Small intestine (tissue), 7 donors: ENCODE data around the gene SLC25A48. TPM values are rescaled to one million over a fixed set of nuclear protein-coding genes. Genes with fewer than 3 reads are reported as not detected.

Experiments
- DNase-seq, 2 donors: peaks; one replicate each; pipeline versions ENCODE4 v3.0.0 to v3.0.0-alpha.2; 2013
- FAIRE-seq: peaks from 2 replicates; lab custom pipeline; 2012; peaks lifted over from hg19 to GRCh38; lab: Jason Lieb, UNC
- H3K27ac ChIP-seq, 3 donors: one replicate each; pipeline ENCODE4 v1.5.1; 2013; ENCODE audit warnings: low read length in 2 of 3, mild to moderate bottlenecking in 2 of 3, control low read depth in 1 of 3, inconsistent platforms in 1 of 3, low read depth in 1 of 3, moderate library complexity in 1 of 3
- H3K27me3 ChIP-seq, 3 donors: one replicate each; pipeline ENCODE4 v1.6.1; 2013; ENCODE audit warnings: low read length in 3 of 3, inconsistent platforms in 1 of 3; ENCODE audit not compliant: control insufficient read depth in 3 of 3, insufficient read depth in 3 of 3
- H3K36me3 ChIP-seq, 3 donors: one replicate each; pipeline ENCODE4 v1.6.1; 2013; ENCODE audit warnings: low read length in 3 of 3, inconsistent platforms in 1 of 3, low read depth in 1 of 3, mild to moderate bottlenecking in 1 of 3, moderate library complexity in 1 of 3; ENCODE audit not compliant: control insufficient read depth in 3 of 3, insufficient read depth in 2 of 3
- H3K4me1 ChIP-seq, 3 donors: one replicate each; pipeline ENCODE4 v1.6.1; 2013; ENCODE audit warnings: low read length in 2 of 3, inconsistent platforms in 1 of 3, low read depth in 1 of 3, mild to moderate bottlenecking in 1 of 3, moderate library complexity in 1 of 3; ENCODE audit not compliant: control insufficient read depth in 3 of 3, insufficient read depth in 2 of 3
- H3K4me3 ChIP-seq, 3 donors: one replicate each; pipeline ENCODE4 v1.5.1; 2013; ENCODE audit warnings: low read length in 3 of 3, control low read depth in 1 of 3, inconsistent platforms in 1 of 3, low read depth in 1 of 3, mild to moderate bottlenecking in 1 of 3, moderate library complexity in 1 of 3
- H3K9me3 ChIP-seq, 2 donors: one replicate each; pipeline ENCODE4 v1.6.1; 2013; ENCODE audit warnings: low read depth in 1 of 2, low read length in 1 of 2; ENCODE audit not compliant: control insufficient read depth in 2 of 2, insufficient read depth in 1 of 2
- WGBS, 3 donors: extraction: QIAGEN DNeasy Blood & Tissue Kit; methylation state at CpG; one replicate each; pipeline ENCODE4 v1.1.7; 2013; 5-methylcytosine and 5-hydroxymethylcytosine counted together
- polyA plus RNA-seq, 4 donors: library from polyadenylated mRNA; stranded (reverse) in 3 of 4; unstranded in 1 of 4; fragments of 200-250 nt in 3 of 4; fragments of 120-200 nt in 1 of 4; gene quantifications; one replicate each; pipeline versions ENCODE4 v1.2.1 to v1.2.3, GENCODE V29; 2013
- donor health status: healthy with polysubstance abuse.
- donor health status: control.
- donor health status: control.
- donor health status: Bipolar disorder and iron deficiency.
- donor health status: healthy.

SLC25A48 gene
- polyA plus RNA-seq, 4 donors = 0.73 to 3.2 (median 1.6) TPM

DNA sequence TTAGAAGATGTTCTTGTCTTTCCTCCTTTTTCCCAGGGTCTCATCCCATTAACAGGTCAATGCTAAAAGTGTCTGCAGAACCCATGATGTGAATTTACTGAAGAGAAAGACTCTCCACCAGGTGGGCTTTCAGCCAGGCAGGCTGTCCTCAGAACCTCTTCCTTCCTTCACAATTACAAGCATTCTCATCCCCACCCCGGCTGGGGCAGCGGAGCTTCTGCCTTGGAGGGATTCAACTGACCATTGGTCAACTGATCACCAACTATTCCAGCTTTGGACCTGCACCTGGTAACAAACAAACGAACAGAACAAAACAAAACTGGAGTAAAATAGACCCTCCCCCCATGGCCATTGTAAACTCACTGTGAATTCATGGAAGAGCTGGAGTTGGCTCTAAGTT, 48.6 kb downstream of the SLC25A48 start:
- peaks cover 0 to 3% (median 0%) of the 10 kb centered on the region in 3 donors for H3K4me1 ChIP-seq
- no peak overlapping the region for H3K4me3 ChIP-seq
- H3K27ac ChIP-seq = no peak overlapping the region
- WGBS, 3 donors = 73 to 82% (median 81%) methylated on average over 3 of the region's 3 CpGs
- DNase-seq = no peak
- H3K36me3 ChIP-seq = no peaks in the 10 kb centered on the region
- no peak for FAIRE-seq
- peaks cover 0 to 27% (median 0%) of the 10 kb centered on the region in 3 donors for H3K27me3 ChIP-seq
- no peaks in the 10 kb centered on the region for H3K9me3 ChIP-seq

DNA sequence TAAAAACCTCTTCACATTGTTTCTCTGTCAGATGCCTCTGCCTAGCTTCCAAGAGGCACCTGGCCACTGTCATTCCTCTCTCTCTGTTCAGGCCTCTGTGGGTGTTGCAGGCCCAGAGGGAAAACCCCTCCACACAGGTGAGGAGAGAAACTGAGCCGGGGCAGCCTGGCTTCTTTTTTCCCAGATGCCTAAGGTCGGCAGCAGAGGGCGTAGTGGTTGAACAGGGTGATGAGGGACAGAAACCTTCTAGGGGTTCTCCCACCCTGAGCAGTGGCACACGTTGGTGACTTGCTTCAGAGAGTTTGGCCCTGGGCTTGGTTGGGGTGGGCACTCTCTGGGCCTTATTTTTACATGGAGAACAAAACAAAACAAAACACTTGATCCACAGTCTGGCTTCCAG, 49.0 kb downstream of the SLC25A48 start:
- no peak overlapping the region for H3K27ac ChIP-seq
- FAIRE-seq (no peak), DNase-seq (no peak)
- peaks cover 0 to 27% (median 3%) of the 10 kb centered on the region in 3 donors for H3K27me3 ChIP-seq
- no peaks in the 10 kb centered on the region for H3K36me3 ChIP-seq
- H3K9me3 ChIP-seq = no peaks in the 10 kb centered on the region
- no peak overlapping the region for H3K4me3 ChIP-seq
- 50 to 66% (median 51%) methylated on average over 4 of the region's 4 CpGs for WGBS, 3 donors
- H3K4me1 ChIP-seq = peaks cover 0 to 3% (median 0%) of the 10 kb centered on the region in 3 donors

DNA sequence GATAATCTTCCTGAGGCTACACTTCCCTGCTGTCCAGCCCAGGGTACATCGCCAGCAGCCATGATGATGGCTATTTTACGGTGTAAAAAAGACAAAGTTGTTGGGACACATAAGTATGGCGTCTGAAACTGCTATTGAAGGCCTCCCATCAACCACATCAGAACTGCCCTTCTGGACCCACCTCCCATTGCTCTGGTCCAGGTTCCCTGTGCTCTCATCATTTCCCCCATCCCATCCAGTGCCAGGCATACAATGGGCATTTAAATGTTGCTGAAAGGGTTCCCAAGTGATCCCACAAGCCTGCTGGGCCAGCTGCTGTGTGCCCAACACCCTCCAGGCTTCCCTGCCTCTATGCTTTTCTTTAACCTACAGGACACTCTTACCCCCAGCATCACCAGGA, 50.6 kb downstream of the SLC25A48 start:
- FAIRE-seq = no peak
- Histone ChIP-seq H3K4me1 (peaks cover 0 to 3% (median 0%) of the 10 kb centered on the region in 3 donors), H3K27me3 (peaks cover 0 to 29% (median 3%) of the 10 kb centered on the region in 3 donors), H3K36me3 (no peaks in the 10 kb centered on the region), H3K4me3 (no peak overlapping the region), H3K9me3 (no peaks in the 10 kb centered on the region), H3K27ac (no peak overlapping the region)
- DNase-seq = no peak
- WGBS, 3 donors = 88 to 93% (median 92%) methylated on average over 3 of the region's 3 CpGs

DNA sequence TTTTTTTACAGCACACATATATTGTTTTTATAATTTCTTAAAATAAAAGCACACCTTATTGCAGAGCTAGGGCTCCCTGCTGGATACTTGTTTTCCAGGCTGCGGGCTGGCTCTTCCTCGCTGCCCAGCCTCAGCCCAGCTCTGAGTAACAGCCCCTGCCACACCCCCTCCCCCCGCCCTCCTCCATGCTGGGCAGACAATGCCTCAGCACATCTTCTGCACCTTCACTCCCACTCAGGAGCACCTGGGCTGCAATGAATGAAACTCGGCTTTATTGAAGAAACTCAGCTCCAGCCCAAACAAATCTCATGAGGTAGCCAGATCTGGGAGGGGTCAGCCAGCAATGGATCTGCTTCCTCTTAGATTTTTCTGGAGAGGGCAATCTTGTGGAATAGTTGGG, 51.7 kb downstream of the SLC25A48 start:
- FAIRE-seq (no peak), DNase-seq (no peak)
- WGBS, 3 donors = 41 to 48% (median 46%) methylated on average over 4 of the region's 4 CpGs
- Histone ChIP-seq H3K36me3 (no peaks in the 10 kb centered on the region), H3K9me3 (no peaks in the 10 kb centered on the region), H3K4me1 (peaks cover 0 to 3% (median 0%) of the 10 kb centered on the region in 3 donors), H3K27me3 (peaks cover 0 to 25% (median 3%) of the 10 kb centered on the region in 3 donors), H3K27ac (no peak overlapping the region), H3K4me3 (no peak overlapping the region)

- DNase-seq (peak; percentile 83 to 85), FAIRE-seq (no peak)
- H3K27ac ChIP-seq = no peak overlapping the region
- H3K4me3 ChIP-seq = no peak overlapping the region
- WGBS, 3 donors = 4 to 8% (median 7%) methylated on average over 8 of the region's 8 CpGs
- peaks cover 0 to 23% (median 3%) of the 10 kb centered on the region in 3 donors for H3K27me3 ChIP-seq
- no peaks in the 10 kb centered on the region for H3K36me3 ChIP-seq
- peaks cover 0 to 3% (median 0%) of the 10 kb centered on the region in 3 donors for H3K4me1 ChIP-seq
- H3K9me3 ChIP-seq = no peaks in the 10 kb centered on the region
Observed at GRCh38 chr5:135887447-135887864, 53.0 kb downstream of the SLC25A48 start.

DNA sequence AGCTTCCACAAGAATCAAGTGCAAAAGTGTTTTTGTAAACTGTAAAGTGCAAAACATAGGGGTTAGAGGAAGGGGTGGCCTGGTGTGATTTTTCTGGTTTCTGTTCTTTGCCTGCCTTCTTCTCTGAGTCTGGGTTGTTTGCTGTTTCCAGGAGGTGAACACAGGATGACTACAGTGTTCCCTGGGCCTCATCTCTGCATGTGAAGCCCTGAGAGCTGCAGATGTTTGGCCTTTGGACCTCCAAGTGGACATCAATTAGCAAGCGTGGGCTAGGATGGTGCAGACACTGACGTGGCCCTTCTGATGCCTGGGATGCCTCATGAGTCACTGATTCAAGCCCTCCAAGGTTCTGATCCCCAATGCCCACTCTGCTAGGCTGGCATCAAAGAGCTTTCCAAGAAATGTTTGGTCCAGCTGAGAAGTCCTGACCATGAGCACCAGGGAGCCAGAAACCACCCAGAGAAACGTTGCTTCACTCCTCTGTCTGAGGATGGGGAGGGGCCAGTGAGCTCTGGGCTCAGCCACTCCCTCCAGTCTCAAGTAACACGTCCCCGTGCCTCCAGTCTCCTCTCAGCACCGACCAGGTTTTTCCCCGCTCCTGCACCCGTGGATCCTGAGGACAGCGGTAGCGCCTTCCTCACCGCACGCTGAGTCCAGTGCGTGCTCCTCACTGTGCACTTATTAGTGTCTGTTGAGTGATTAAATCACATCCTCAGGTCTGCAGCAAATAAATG, 53.6 kb downstream of the SLC25A48 start:
- DNase-seq = peak in 1 of 2 donors; percentile 8
- WGBS, 3 donors = 70 to 74% (median 70%) methylated on average over 13 of the region's 13 CpGs
- FAIRE-seq = no peak
- Histone ChIP-seq H3K27ac (no peak overlapping the region), H3K36me3 (no peaks in the 10 kb centered on the region), H3K4me1 (peaks cover 0 to 3% (median 0%) of the 10 kb centered on the region in 3 donors), H3K27me3 (peaks cover 0 to 20% (median 3%) of the 10 kb centered on the region in 3 donors), H3K9me3 (no peaks in the 10 kb centered on the region), H3K4me3 (no peak overlapping the region)

GRCh38 chr5:135890296-135890695, 55.8 kb downstream of the SLC25A48 start:
- Histone ChIP-seq H3K9me3 (no peaks in the 10 kb centered on the region), H3K36me3 (no peaks in the 10 kb centered on the region), H3K4me1 (peaks cover 0 to 3% (median 0%) of the 10 kb centered on the region in 3 donors), H3K4me3 (no peak overlapping the region), H3K27me3 (peaks cover 0 to 7% (median 4%) of the 10 kb centered on the region in 3 donors), H3K27ac (no peak overlapping the region)
- FAIRE-seq (no peak), DNase-seq (no peak)
- WGBS, 3 donors = 34 to 52% (median 39%) methylated on average over 2 of the region's 2 CpGs

DNA sequence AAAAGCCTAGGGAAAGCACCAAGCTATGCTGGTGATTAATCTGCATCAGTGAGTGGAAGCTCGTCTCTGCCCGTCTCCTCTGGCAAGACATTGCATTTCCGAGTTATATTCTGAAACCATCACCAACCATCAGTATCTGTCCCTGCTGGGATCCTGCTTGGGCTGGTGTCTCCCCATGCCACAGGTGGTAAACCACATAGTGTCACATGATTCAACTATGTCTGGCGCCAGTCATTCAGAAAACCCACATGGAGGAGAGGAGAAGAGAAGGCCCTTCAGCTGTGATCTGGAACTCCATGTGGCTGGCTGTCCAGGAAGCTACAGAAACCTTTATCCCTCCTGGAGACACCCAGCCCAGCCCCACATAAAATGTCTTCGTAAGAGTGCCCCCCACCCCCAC, 56.4 kb downstream of the SLC25A48 start:
- 67 to 85% (median 69%) methylated on average over 5 of the region's 5 CpGs for WGBS, 3 donors
- no peaks in the 10 kb centered on the region for H3K36me3 ChIP-seq
- H3K27ac ChIP-seq = no peak overlapping the region
- no peak for DNase-seq
- peaks cover 0 to 6% (median 5%) of the 10 kb centered on the region in 3 donors for H3K27me3 ChIP-seq
- peaks cover 0 to 3% (median 0%) of the 10 kb centered on the region in 3 donors for H3K4me1 ChIP-seq
- H3K4me3 ChIP-seq = no peak overlapping the region
- no peaks in the 10 kb centered on the region for H3K9me3 ChIP-seq
- no peak for FAIRE-seq
